GM12875 (cell line): ENCODE data around the gene SEC16A.

ENCODE experiments used
- H3K4me3 ChIP-seq: one replicate; pipeline ENCODE4 v1.5.1; 2011; ENCODE audit warnings: low read depth, low read length, control low read depth
- CTCF ChIP-seq: IDR thresholded peaks from 2 replicates; pipeline ENCODE4 v1.5.1; 2011; ENCODE audit warnings: low read depth, mild to moderate bottlenecking, control low read depth, inconsistent platforms, low read length, moderate library complexity, borderline replicate concordance; ENCODE audit not compliant: insufficient read depth

SEC16A gene

GRCh38 chr9:136522314-136523237 lies 39.7 kb upstream of the SEC16A start:
- no peak overlapping the region for H3K4me3 ChIP-seq
- no peak for TF ChIP-seq CTCF

GRCh38 chr9:136521537-136521936 lies 38.7 kb upstream of the SEC16A start:
- H3K4me3 ChIP-seq = no peak overlapping the region
- no peak for TF ChIP-seq CTCF

GRCh38 chr9:136520053-136520540 lies 37.3 kb upstream of the SEC16A start:
- no peak for TF ChIP-seq CTCF
- H3K4me3 ChIP-seq = no peak overlapping the region

- no peak for TF ChIP-seq CTCF
Observed at GRCh38 chr9:136519263-136520052, 36.6 kb upstream of the SEC16A start.

GRCh38 chr9:136518623-136519022 lies 35.8 kb upstream of the SEC16A start:
- H3K4me3 ChIP-seq = no peak overlapping the region
- TF ChIP-seq CTCF = no peak

More at GRCh38 chr9:136519263-136520052, 36.6 kb upstream of the SEC16A start:
- H3K4me3 ChIP-seq = no peak overlapping the region

- no peak for TF ChIP-seq CTCF
- H3K4me3 ChIP-seq = no peak overlapping the region
Observed at GRCh38 chr9:136517950-136518349, 35.1 kb upstream of the SEC16A start.
